GM23248 (cell line): Measurements from ENCODE around the gene RNASEH1. TPM values are rescaled to one million over a fixed set of nuclear protein-coding genes. Genes with fewer than 3 reads are reported as not detected.

Experiments
- DNase-seq: peaks from one replicate; pipeline ENCODE4 v3.0.0-alpha.2; 2015
- H2AFZ ChIP-seq: fragments of 200-600 bp; sonication (generic); 2 replicates; pipeline ENCODE4 v1.6.1; 2016; ENCODE audit warnings: antibody characterized with exemption
- H3F3A ChIP-seq: fragments of 200-600 bp; sonication (generic); 2 replicates; pipeline ENCODE4 v1.6.1; 2016; ENCODE audit warnings: mild to moderate bottlenecking, antibody characterized with exemption, mixed run types; ENCODE audit not compliant: insufficient read depth
- H3K27ac ChIP-seq: fragments of 200-600 bp; sonication (generic); 2 replicates; pipeline ENCODE4 v1.5.1; 2016; ENCODE audit warnings: mild to moderate bottlenecking
- H3K27me3 ChIP-seq: fragments of 200-600 bp; sonication (generic); replicated peaks from 2 replicates; pipeline ENCODE4 v1.6.1; 2016; ENCODE audit warnings: mild to moderate bottlenecking; ENCODE audit not compliant: insufficient read depth
- H3K36me3 ChIP-seq: fragments of 200-600 bp; sonication (generic); 2 replicates; pipeline ENCODE4 v1.6.1; 2016; ENCODE audit warnings: low read depth, mild to moderate bottlenecking
- H3K4me1 ChIP-seq: fragments of 200-600 bp; sonication (generic); 2 replicates; pipeline ENCODE4 v1.6.1; 2016; ENCODE audit warnings: mild to moderate bottlenecking; ENCODE audit not compliant: insufficient read depth
- H3K4me2 ChIP-seq: fragments of 200-600 bp; sonication (generic); one replicate; pipeline ENCODE4 v1.6.1; 2016; ENCODE audit warnings: mild to moderate bottlenecking; ENCODE audit not compliant: unreplicated experiment
- H3K4me3 ChIP-seq: fragments of 200-600 bp; sonication (generic); 2 replicates; pipeline ENCODE4 v1.5.1; 2016; ENCODE audit warnings: mild to moderate bottlenecking
- H3K79me2 ChIP-seq: fragments of 200-600 bp; sonication (generic); 2 replicates; pipeline ENCODE4 v1.6.1; 2016; ENCODE audit warnings: mild to moderate bottlenecking; ENCODE audit not compliant: insufficient read depth
- H3K9ac ChIP-seq: fragments of 200-600 bp; sonication (generic); 2 replicates; pipeline ENCODE4 v1.6.1; 2016; ENCODE audit warnings: mild to moderate bottlenecking
- H3K9me2 ChIP-seq: fragments of 200-600 bp; sonication (generic); 2 replicates; pipeline ENCODE4 v1.6.1; 2016; ENCODE audit warnings: mixed run types, mild to moderate bottlenecking, moderate library complexity; ENCODE audit not compliant: insufficient read depth
- H3K9me3 ChIP-seq: fragments of 200-600 bp; sonication (generic); one replicate; pipeline ENCODE4 v1.6.1; 2017; ENCODE audit warnings: low read depth
- H4K20me1 ChIP-seq: fragments of 200-600 bp; sonication (generic); 2 replicates; pipeline ENCODE4 v1.6.0; 2016; ENCODE audit not compliant: insufficient read depth
- EZH2 ChIP-seq: fragments of 200-600 bp; sonication (generic); IDR thresholded peaks from 2 replicates; pipeline ENCODE4 v1.6.1; 2018; ENCODE audit warnings: antibody characterized with exemption, mild to moderate bottlenecking; ENCODE audit not compliant: insufficient read depth, poor library complexity, severe bottlenecking
- EZH2phosphoT487 ChIP-seq: fragments of 200-600 bp; sonication (generic); IDR thresholded peaks from 2 replicates; pipeline ENCODE4 v1.6.1; 2018; ENCODE audit warnings: antibody characterized with exemption, moderate library complexity, mild to moderate bottlenecking, low read depth; ENCODE audit not compliant: insufficient read depth
- WGBS, 2 experiments: methylation state at CpG; one replicate each; pipeline ENCODE4 v1.1.6; 2015 to 2017; ENCODE audit warnings: low lambda C conversion rate in 2 of 2, low coverage in 1 of 2; ENCODE audit errors: missing lambda C conversion rate in 2 of 2; 5-methylcytosine and 5-hydroxymethylcytosine counted together
- in situ Hi-C: fragments of 300-500 bp; cut with MboI; formaldehyde crosslinking; loops from 2 replicates; pipeline ENCODE4 v1.15.0; 2020
- polyA plus RNA-seq: library from polyadenylated mRNA; unstranded; fragments of >200 nt; fragmentation: Nextera tagmentation; extraction: Ambion mirVana; gene quantifications from 2 replicates; pipeline ENCODE4 v1.2.1, GENCODE V29; 2016
- total RNA-seq: library from RNA; depleted of rRNA; stranded (reverse); fragments of >200 nt; shearing (Covaris generic); gene quantifications from 2 replicates; pipeline ENCODE4 v1.2.3, GENCODE V29; 2014

Gene RNASEH1
- total and polyA plus RNA-seq, 2 experiments from 2014 or later: 37.4 to 52.4 TPM

- H3K4me2 ChIP-seq: no peak overlapping the region
- H3K9ac ChIP-seq: no peak overlapping the region
- no peaks in the 10 kb centered on the region for H3K36me3 ChIP-seq
- H3K79me2 ChIP-seq: no peaks in the 10 kb centered on the region
- in situ Hi-C loops: no loop called here
- no peaks in the 10 kb centered on the region for H3K9me2 ChIP-seq
- no peaks in the 10 kb centered on the region for H3K9me3 ChIP-seq
- WGBS, 2 experiments: 70 to 78% methylated on average over 14 to 16 of the region's 16 CpGs
- no peak overlapping the region for H3K4me3 ChIP-seq
- no peak overlapping the region for H2AFZ ChIP-seq
- 0 out of 2 replicates have a peak, but pooled peaks cover 2% of the 10 kb centered on the region for H3K27me3 ChIP-seq
- DNase-seq: no peak
- no peak for TF ChIP-seq EZH2
- TF ChIP-seq EZH2phosphoT487: no peak
- H4K20me1 ChIP-seq: no peaks in the 10 kb centered on the region
- no peaks in the 10 kb centered on the region for H3K4me1 ChIP-seq
- no peaks in the 10 kb centered on the region for H3F3A ChIP-seq
- no peak overlapping the region for H3K27ac ChIP-seq
Measured at GRCh38 chr2:3596901-3597417, 38.8 kb upstream of the RNASEH1 start.

- Histone ChIP-seq H3K4me2 (no peak overlapping the region), H3K79me2 (no peaks in the 10 kb centered on the region), H3F3A (no peaks in the 10 kb centered on the region), H3K9me3 (no peaks in the 10 kb centered on the region), H3K4me3 (no peak overlapping the region), H4K20me1 (no peaks in the 10 kb centered on the region), H3K27ac (no peak overlapping the region), H2AFZ (no peak overlapping the region), H3K36me3 (no peaks in the 10 kb centered on the region), H3K27me3 (no peaks in the 10 kb centered on the region), H3K9me2 (no peaks in the 10 kb centered on the region), H3K4me1 (no peaks in the 10 kb centered on the region), H3K9ac (no peak overlapping the region)
- 96 to 98% methylated on average over 6 of the region's 6 CpGs for WGBS, 2 experiments
- in situ Hi-C loops: no loop called here
- TF ChIP-seq EZH2 (no peak), EZH2phosphoT487 (no peak)
- no peak for DNase-seq
Measured at GRCh38 chr2:3595985-3596384, 37.9 kb upstream of the RNASEH1 start.

DNA sequence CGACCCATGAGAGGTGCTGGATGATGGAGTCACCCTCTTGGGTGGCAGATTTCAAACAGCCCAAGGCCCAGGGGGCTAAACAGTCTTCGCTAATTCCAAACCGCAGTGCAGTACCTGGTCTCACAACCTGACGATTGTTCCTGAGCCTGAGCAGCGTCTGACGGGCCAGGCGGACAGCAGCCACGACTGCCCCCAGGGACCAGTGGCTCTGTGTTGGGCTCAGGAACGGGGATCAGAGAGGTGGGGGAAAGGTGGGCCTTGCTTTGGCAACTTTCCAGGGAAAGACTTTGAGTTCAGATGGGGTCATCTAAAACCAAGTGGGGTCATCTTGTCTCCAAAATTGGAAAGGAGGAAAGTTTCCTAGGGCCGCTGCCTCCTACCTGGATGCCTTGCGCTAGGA, 37.3 kb upstream of the RNASEH1 start:
- TF ChIP-seq EZH2phosphoT487: no peak
- Histone ChIP-seq H4K20me1 (no peaks in the 10 kb centered on the region), H3K9ac (no peak overlapping the region), H3K79me2 (no peaks in the 10 kb centered on the region), H3K9me2 (no peaks in the 10 kb centered on the region), H3K27ac (no peak overlapping the region), H3F3A (no peaks in the 10 kb centered on the region), H3K36me3 (no peaks in the 10 kb centered on the region), H3K4me2 (no peak overlapping the region), H3K9me3 (no peaks in the 10 kb centered on the region), H3K4me1 (no peaks in the 10 kb centered on the region), H2AFZ (no peak overlapping the region), H3K4me3 (no peak overlapping the region), H3K27me3 (no peaks in the 10 kb centered on the region)
- no peak for DNase-seq
- WGBS, 2 experiments: 83 to 85% methylated on average over 11 of the region's 11 CpGs
- in situ Hi-C loops: no loop called here

DNA sequence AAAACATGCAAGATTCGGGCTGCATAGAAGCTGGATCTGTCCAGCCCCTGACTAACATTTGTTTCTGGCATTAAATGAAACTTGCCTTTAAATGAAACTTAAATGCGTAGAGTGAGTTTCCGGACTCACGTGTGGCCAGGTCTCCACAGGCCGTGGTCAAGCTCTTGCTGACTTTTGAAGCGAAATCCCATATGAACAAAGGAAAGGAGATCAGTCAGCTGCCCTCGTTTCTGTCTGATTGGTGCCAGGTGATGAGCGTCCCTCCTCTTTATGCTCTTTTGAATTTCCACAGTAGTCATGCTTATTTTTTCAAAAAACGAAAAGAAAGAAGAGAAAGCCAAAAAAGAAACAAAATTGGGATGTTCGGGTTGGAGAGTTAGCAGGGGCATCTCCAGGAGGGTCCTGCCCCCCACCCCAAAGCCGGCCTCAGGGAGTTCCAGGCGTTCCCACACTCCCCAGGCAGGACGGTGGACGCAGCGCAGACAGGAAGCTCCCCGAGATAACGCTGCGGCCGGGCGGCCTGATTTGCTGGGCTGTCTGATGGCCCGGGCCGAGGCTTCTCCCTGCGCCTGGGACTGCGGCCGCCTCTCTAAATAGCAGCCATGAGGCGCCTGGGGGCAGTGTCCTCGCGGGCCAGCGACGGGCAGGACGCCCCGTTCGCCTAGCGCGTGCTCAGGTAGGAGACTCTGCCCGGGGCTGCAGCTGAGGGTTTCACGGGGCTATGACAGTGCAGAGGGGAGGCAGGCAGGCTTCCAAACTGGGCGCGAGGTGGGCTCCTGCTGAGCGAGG, 36.6 kb upstream of the RNASEH1 start, which contains the start of gene COLEC11:
TSS of gene COLEC11 (plus strand) at position 620 of the 789 bp plus-strand sequence. CDS start 9,229 bp downstream, outside the sequence.
- DNase-seq: no peak
- Histone ChIP-seq H3K9me2 (no peaks in the 10 kb centered on the region), H3K4me2 (no peak within 1 kb of the TSS), H3F3A (no peaks in the 10 kb centered on the region), H3K27me3 (no peaks in the 10 kb centered on the region), H3K36me3 (no peaks in the 10 kb centered on the region), H3K4me1 (no peaks in the 10 kb centered on the region), H4K20me1 (no peaks in the 10 kb centered on the region), H3K4me3 (no peak within 1 kb of the TSS), H3K27ac (no peak within 1 kb of the TSS), H2AFZ (no peak within 1 kb of the TSS), H3K9ac (no peak within 1 kb of the TSS), H3K79me2 (no peaks in the 10 kb centered on the region), H3K9me3 (no peaks in the 10 kb centered on the region)
- no peak for TF ChIP-seq EZH2phosphoT487
- TF ChIP-seq EZH2: no peak
- in situ Hi-C loops: no loop called here
- WGBS, 2 experiments: 49 to 57% methylated on average over 40 of the region's 40 CpGs
